Measurements from ENCODE around the gene ZNF860. TPM values are rescaled to one million over a fixed set of nuclear protein-coding genes. Genes with fewer than 3 reads are reported as not detected.

The ZNF860 gene
- total RNA-seq, result 2.2 and 3.4 TPM in 2 replicates

DNA sequence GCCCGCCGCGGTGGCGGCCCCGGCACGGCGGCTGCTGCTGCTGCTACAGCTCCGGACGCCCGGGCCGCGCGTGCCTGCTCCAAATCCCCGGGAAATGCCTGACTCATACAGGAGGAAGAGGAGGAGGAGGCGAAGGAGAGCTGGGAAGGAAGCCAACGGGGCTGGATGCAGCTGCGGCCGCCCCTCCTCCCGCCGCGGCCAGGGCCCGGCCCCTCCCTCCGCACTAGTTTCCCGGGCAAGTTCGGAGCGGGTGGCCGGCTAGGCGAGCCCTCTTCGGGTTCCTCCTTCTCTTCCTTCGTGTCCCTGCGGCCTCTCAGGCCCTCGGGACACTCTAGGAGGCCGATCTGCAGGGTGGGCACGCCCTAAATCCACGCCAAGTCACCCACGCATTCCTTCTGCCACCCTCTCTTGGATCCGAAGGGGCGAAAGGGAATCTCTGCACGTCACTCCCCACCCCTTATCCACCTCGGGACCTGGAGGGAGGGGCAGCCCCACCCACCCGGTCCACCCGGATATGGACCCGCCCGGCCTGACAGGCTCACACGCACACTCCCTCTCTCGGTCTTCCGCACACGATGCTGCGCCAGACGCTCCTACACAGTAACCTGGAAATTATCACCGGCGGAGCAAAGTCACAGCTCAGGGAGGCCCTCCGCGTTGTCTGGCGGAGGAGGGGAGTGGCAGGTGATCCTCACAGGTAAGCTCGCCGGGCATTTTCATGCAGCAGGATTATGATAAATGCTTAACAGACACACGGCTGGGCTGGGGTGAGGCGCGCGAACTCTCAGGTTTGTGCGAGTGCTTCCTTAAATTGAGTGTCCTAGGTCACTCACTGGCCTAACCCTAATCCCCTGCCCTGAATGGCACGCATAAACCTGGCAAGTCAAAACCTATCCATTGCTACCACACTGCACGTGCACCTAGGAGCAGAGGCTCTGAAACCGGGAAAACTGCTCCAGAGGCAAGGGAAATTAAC, at the start of gene ZNF860, which contains the start of gene OSBPL10:
TSS of gene ZNF860 (plus strand) at position 545 of the 976 bp plus-strand sequence. CDS start 7,330 bp downstream, outside the sequence.
TSS of gene OSBPL10 (minus strand) at position 57 of the 976 bp plus-strand sequence. CDS start 83 bp downstream, outside the sequence.
- DNase-seq, result peak; percentile 97

DNA sequence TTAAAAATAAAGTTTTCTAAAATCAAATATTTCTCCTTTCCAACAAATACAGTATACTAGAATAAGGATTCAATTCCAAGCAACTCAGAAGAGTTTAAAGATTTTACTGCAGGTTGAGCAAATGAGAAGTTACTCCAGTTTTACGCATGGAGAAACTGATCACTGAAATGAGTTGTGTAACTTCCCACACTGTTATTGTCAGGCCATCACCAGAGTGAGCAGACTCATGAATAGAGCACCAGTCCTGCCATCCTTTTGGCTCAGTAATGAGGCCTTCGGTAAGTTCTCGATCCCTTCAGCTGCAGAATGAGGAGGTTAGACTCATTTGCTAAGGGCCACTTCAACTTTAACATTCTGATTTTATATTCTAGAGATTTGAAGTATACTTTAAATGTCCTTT, 48.6 kb upstream of the ZNF860 start:
- DNase-seq, result no peak

DNA sequence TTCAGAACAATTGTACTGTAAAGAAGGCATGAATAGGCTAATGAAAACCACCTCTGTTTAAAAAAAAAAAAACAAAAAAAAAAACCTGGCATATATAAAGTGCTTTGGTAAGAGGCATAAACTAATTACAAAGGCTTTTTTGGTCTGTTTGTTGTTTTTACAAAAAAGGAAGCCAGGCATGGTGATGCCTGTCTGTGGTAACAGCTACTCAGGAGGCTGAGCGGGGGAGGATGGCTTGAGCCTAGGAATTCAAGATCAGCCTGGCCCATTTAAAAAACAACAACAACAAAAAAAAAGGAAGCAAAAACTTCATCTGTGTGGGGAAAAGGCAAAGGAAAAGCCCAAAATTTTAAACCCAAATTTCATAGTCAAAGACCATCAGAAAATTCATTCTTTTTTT, 47.5 kb upstream of the ZNF860 start:
- peak; percentile 47 for DNase-seq

DNA sequence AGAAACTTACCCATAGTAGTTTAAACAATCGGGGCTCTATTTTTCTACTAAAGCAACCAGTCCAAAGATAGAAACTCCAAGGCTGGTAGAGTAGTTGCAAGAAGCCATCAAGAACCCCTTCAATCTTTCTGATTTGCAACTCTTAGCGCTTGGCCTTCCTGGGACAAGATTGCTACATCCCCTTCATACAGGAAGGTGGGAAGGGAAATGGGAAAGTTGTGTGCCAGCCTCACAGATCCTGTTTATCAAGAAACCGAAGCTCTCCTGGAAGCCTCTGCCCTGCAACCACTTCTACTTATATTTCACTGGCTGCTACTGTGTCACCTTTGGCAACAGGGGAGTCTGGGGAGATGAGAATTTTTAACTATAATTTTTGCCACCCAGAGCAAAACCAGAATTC, 46.7 kb upstream of the ZNF860 start:
- DNase-seq, result peak; percentile 68

DNA sequence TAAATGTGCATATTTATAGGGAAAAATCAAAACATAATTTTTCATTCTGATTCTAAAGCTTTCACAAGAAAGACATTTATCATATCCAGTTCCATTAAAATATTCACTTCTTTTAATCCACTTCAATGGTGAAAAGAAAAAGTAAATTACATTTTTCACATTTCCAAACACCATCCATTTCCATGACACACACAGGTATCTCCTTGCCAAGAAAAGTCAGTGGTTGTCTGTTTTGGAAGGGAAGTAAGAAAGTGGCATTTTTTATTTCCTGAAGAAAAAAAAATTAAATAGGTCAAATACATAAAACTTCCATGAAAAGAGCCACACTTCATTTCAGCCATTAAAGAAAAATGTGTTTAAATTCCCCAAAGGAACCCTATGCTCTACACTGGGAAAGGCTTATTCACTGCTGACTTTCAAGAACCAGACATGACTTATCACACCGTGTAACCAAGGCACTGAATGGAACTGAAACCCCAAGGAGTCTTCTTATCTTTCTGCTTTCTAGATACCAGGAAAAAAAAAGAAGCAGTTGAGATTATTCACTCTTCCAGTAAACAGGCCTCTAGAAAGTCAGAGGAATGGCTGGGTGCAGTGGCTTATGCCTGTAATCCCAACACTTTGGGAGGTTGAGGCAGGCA, 45.0 kb upstream of the ZNF860 start:
- no peak for DNase-seq

DNA sequence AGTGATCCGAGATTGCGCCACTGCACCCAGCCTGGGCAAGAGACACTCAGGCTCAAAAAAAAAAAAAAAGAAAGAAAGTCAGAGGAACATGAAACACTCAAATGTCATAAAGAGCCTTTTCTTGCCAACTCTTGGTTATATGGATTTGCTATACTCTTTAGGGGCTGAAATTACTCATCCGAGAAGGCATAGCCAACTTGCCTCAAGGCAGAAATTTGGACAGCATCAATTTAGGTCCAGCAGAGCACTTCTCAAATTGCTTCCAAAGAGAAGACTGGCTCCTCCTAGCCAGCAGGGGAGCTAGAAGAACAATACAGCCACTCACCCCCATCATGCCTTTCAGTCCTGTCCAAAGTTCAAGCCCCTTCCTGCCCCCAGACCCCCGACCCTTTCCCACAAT, 44.3 kb upstream of the ZNF860 start:
- no peak for DNase-seq

DNA sequence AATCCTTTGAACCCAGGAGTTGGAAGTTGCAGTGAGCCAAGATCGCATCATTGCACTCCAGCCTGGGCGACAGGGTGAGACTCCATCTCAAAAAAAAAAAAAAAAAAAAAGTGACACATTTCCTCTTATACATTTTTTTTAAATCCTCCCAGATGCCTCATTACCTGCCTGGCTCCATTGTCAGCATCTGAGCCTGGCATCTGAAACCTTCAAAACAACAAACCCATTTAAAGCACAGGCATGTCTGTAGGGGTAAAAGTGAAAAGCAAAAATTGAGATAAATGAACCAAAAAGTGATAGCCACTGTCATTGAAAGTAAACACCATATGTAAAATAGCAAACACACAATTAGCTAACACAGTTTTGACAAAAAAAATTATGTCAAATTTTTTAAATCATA, 39.1 kb upstream of the ZNF860 start:
- DNase-seq, result no peak

DNA sequence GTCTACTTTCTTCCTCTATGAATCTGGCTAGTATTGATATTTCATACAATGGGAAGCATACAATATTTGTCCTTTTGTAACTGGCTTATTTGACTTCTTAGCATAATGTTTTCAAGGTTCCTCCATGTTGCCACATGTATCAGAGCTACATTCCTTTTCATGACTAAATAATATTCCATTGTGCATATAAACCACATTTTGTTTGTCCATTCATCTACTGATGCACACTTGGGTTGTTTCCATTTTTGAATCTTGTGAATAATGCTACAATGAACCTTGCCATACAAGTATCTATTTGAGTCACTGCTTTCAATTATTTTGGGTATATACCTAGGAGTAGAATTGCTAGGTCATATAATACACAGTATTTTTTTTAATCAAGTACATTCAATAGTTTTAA, 38.5 kb upstream of the ZNF860 start:
- DNase-seq, result no peak

DNA sequence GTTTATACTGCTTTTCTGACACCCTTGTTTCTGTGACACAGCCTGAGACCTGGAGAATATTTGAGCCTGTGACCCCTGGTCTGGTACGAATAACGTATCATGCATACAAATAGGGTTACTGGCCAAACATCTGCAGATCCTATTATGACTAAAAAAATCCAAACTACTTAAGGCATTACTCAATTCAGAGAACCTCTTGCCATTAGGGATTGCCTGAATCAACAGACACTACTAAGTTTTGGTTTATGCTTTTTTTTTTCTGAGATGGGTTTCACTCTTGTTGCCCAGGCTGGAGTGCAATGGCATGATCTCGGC, 35.9 kb upstream of the ZNF860 start:
- DNase-seq, result no peak

DNA sequence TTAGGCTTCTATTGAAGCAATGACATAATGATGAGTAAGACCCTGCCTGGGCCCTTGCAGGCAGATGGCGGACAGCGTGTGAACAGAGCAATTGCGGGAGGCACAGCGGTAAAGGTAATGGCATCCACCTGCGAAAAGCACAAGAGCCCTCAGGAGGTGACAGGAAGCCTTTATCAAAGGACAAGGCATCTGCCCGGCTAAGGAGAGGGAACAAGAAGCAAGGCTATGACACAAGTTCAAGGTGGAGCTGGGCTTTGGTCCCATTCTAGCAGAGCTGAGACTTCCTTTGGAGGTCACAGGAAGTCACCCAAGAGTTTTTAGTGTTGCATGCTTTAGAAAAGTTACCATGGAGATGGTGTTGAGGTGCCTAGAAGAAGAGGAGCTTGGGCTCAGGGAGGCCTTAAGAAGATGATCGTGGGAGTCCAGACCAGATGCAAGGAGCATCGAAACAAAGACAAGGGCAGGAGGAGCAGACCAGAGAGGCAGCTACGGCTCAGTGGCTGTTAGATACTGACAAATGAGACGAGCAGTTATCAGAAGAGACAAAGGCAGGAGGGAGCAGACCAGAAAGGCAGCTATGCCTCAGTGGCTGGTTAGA, 35.0 kb upstream of the ZNF860 start:
- peak; percentile 21 for DNase-seq

DNA sequence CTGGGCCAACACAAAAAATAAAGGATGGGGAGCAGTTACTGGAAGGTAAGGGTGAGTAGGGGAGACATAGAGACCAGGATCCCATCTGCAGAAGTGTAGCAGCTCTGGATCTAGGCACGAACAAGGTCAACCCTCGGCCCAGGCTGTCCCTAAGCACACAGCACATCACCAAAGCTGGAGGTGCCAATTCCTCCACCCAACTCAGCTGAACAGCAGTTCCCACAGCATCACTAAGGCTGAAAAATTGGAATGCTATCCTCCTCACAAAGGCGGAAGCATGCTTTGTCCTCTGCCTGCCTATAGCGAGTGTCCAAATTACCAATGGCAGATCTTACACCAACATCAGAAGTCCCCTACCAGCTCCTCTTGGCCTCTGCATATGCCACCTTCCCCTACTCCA, 34.4 kb upstream of the ZNF860 start:
- no peak for DNase-seq

DNA sequence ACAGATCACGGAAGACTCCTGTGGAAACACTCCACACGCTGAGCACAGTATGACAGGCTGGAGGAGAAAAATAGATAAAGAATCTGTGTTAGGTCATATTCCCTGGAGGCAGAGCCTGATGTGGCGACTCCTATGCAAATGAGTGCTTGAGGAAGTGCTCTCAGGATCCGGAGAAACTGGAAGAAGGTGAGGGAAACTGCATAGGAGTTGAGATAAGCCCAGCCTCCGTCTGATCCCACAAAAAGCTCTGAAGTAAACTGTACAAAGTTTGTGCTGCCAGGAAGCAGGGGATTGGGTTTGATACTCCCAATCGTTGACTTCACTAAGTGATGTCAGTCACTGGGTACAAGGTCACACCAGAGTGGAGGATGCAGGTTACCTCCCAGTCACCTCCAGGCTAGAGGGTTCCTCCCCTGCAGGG, 33.9 kb upstream of the ZNF860 start:
- DNase-seq, result no peak

DNA sequence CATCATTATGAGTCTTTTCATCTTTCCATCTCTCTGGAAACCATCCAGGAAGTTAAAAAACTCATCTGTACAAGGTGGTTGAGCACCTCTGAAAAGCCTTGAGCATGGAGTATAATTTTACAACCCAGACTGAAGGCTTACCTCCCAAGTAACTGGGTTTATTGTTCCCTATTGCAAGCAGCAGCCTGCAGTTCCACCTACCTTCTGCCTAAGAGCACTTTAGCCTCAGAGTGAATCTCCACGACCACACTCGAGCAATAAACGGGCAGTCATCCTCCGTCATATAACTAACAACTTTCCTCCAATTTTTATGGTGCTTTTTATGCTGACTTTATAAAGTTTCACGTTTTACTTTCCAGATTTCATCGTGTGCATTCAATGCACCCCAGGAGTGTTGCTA, 33.3 kb upstream of the ZNF860 start:
- DNase-seq, result no peak

DNA sequence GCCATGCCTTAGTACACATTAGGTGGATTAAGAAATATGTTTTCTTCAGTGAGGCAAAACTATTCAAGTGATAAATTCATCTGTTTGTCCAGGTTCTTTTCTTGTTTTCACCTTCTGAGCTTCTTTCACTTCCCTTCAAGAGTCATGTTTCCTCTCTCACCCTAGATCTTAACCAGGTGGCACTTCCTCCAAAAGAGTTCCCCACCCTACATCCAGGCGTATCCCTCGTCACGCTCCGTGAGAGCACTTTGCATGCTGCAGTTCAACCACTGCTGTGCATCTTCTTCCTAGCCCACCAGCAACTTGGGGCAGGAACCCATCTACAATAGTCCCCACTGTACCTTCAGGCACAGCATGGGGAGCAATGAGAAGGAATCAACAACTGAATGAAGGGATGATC, 29.3 kb upstream of the ZNF860 start:
- no peak for DNase-seq

DNA sequence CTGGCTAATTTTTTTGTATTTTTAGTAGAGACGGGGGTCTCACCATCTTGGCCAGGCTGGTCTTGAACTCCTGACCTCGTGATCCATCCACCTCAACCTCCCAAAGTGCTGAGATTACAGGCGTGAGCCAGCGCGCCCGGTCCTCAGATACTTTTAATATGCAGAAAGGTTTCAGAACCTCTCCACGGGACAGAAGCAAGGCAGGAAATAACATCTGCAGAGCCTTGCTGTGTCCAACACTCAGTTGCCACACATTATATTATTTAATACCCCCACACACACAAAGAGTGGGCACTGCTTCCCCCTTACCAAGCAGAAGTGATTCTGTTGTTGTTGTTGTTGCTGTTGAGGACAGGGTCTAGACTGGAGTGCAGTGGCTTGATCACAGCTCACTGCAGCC, 28.5 kb upstream of the ZNF860 start:
- no peak for DNase-seq

DNA sequence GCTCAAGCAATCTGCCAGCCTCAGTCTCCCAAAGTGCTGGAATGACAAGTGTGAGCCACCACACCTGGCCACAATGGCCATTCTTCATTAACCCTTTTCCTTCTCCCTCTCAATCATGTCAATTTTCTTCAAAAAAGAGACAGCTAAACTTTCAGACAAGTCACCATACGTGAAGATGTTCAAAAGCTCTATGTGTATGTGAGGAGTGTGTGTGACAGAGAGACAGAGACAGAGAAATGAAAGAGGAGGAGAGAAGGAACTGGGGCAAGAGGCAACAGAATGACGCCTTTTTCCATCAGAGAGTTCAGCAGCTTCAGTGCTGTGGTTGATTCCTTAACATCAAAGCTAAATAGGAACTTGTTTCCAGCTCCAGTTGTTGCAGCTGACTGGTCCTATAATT, 27.9 kb upstream of the ZNF860 start:
- DNase-seq, result no peak

DNA sequence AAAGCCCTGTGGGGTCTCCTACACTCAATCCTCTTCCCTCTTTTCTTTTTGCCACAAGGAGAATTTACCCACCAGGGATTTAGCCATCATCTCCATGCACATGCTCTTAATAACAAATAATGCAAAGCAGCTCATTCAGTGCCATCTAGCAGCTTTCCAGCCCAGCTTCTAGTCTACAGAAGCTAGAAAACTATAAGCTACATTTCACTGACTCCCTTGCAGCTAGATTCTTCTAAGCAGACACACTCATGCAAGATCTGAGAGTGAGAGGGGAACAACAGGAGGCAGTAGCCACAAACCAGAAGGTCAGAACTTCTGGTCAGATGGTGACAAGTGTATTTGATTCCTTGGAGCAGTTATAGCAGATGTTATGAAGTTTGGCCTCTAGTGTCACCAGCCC, 26.0 kb upstream of the ZNF860 start:
- no peak for DNase-seq

DNA sequence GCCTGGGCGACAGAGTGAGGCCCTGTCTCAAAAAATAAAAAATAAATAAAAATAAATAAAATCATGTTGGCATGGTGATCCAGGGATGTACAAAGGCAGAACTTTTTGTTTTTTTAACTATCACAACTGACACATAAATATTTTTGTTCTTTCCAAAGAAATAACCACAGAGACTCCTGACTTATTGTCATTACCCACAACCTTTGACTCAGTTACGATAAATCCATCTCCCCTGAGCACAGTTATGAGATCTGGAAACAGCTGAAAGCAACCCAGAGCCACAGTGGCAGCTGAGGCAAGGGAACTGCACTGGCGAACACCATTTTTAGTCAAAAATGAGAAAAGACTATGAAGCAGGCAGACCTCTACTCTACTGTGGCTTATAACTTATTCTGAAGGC, 24.4 kb upstream of the ZNF860 start:
- no peak for DNase-seq

DNA sequence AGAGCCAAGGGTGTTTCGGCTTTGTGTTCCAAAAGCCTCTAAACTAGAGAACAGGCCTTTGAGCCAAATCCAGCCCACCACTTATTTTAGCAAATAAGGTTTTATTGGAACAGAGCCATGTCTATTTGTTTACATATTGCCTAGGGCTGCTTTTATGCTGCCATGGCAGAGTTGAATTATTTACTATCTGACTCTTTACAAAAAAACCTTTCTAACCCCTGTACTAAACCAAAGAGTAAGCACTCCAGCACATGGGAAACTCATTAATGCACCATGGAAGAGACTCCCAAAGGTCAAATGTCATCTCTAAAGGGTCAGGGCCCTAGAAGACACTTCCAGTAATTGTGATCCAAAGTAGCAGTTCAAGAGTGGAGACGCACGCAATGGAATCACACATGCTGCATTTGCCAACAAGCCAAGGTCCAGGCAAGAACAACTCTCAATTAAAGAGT, 22.8 kb upstream of the ZNF860 start:
- peak; percentile 34 for DNase-seq

DNA sequence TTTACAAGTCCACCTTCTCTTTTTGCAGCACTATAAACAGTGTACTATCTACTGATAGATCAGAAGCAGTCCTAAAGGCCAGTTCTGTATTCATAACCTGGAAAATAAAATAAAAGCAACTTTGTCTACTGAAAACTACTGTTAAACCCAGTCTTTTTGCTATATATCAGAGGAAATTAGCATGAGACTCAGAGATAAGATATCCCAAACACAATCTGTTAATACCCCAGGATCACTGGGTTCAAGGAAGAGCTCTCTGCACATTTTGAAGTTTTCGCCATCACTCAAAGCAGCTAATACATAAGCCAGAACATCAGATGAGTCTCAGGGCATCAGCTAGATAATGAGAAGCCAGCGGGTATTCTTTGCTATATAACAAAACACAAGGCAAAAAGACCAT, 22.3 kb upstream of the ZNF860 start:
- no peak for DNase-seq

DNA sequence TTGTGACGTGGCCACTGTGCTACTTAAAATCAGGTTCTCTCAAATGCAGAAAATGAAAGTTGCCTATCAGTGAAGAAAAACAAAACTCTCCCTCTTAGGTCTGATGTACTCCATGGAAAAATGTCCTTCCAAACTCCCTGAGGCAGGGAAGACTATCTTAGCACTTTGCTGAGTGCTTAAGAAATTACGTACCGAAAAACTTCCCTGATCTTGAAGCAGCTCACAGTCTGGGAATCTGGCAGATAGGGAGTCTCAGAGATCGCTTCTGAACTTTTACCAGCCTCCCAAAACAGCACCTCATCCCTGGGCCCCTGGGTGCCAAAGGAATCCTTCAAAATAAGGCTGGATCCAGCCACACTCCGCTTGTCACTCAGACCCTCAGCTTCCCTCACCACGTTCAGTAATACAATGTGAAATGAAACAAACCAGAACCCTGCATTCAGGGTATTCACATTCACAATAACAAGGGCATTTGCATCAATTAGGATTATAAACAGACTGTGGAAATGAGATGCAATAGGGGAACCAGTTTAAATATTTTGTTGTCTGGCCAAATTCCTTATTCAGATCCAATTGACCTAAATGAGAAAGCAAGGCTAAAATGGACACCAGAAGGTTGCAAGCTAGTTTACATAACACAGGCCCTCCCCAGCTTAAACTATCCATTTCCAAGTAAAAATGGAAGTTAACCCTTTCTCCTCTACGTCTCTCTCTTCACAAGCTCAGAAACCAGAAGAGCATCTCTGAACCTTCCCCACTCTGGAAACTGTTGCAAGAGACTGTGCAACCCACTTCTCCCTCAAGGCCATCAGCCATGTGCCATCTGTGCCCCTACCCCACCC, 21.4 kb upstream of the ZNF860 start:
- no peak for DNase-seq

DNA sequence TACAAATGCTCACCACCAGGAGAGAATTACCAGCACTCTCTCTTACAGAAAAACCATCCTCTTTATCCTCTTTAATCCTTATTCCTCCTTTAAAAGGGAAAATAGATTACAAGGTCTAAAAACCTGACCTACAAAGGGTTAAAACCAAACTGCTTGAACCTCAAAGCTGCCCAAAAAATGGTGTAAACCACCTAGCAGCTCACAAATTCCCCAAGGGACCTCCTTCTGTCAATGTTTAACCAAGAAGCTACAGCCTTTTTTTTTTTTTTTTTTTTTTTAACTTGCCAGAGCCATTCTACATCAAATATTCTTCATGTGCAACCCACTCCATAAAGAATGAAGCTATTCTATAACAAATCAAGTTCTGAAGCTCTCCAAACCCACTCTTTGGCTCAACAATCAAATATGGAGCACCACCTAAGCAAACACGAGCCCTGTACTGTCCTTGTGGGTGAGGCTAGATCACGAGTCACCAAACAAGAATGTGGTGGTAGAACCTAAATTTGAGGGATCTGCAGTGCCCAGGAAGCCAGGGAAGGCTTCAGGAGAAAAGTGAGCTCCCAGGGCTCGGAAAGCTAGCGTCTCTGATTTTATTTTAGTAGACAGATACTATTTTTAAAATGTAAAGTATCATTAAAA, 20.6 kb upstream of the ZNF860 start:
- no peak for DNase-seq

All from dermis blood vessel endothelial cell (primary cell).